Right atrium auricular region (tissue), 2 donors: ENCODE results near the gene ADAMTS2. TPM values are rescaled to one million over a fixed set of nuclear protein-coding genes. Genes with fewer than 3 reads are reported as not detected.
A peak's percentile ranks its signal among the peaks of the same experiment; 100 is the strongest.

Source experiments
- DNase-seq: peaks from one replicate; pipeline ENCODE4 v3.0.0-alpha.2; 2019; ENCODE audit warnings: low spot score
- H3K27ac ChIP-seq, 2 donors: fragments of 200-600 bp; sonication (generic); 1 replicate in 1 of 2; 2 replicates in 1 of 2; pipeline ENCODE4 v1.5.1; 2016 to 2019
- H3K27me3 ChIP-seq, 2 donors: fragments of 200-600 bp; sonication (generic); one replicate each; pipeline versions ENCODE4 v1.5.1 to v1.6.0; 2017 to 2019
- H3K36me3 ChIP-seq: fragments of 200-600 bp; sonication (generic); one replicate; pipeline ENCODE4 v1.5.1; 2016
- H3K4me1 ChIP-seq, 2 donors: fragments of 200-600 bp; sonication (generic); one replicate each; pipeline versions ENCODE4 v1.5.1 to v1.6.0; 2017 to 2019
- H3K4me3 ChIP-seq, 2 donors: fragments of 200-600 bp; sonication (generic); 1 replicate in 1 of 2; 2 replicates in 1 of 2; pipeline ENCODE4 v1.5.1; 2017 to 2019; ENCODE audit warnings: mild to moderate bottlenecking in 1 of 2, moderate library complexity in 1 of 2
- H3K9me3 ChIP-seq, 2 donors: fragments of 200-600 bp; sonication (generic); one replicate each; pipeline ENCODE4 v1.5.1; 2019
- total RNA-seq, 2 donors: library from RNA; depleted of rRNA; stranded (reverse); fragments of >200 nt; gene quantifications; one replicate each; pipeline ENCODE4 v1.1.0, GENCODE V29; 2016
- TF ChIP-seq, protein P1 (sequence below), 2 donors: fragments of 200-600 bp; sonication (generic); IDR thresholded peaks; one replicate each; pipeline ENCODE4 v1.5.1; 2019; ENCODE audit warnings: antibody characterized with exemption in 2 of 2

The ADAMTS2 gene
- total RNA-seq, 2 donors from 2014 or later: 13.6 to 13.7 TPM

DNA sequence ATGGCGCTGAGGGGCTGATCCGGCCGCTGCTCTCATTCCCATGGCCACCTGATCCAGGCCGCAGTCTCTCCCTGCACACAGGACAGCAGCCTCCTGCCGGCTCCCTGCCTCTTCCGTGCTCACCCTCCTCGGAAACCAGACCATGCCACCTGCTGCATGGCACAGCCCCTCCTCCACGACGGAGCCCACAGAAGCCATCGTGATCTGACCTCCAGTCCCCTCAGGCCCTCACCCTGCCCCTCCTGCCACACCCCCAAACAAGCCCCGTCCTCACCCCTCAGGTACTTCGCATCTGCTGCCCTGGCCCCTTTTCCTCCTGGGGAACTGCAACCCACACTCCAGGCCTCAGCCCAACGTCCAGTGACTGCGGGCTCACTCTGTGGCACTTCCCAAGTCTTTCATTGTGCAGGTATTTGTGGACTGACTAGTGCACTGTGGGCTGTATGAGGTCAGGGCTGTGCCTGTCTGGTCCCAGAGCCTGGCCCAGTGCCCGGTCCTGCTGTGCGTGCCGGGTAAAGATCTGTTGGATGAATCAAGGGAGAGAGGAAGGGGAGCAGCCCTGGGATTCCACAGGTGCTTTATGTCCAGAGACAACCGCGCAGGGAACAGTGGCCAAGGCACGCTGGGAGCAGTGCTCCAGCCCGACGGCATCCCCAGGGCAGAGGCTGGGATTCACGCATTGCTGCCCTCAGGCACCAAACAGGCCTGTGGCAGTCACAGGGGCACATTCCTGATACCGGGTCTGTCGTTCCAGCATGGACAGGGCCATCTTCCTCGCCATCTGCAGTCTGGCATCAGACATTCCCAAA is 86.1 kb downstream of the ADAMTS2 start:
- Histone ChIP-seq H3K4me1 (no peaks in the 10 kb centered on the region), H3K27ac (no peak overlapping the region), H3K36me3 (no peaks in the 10 kb centered on the region), H3K9me3 (no peaks in the 10 kb centered on the region), H3K27me3 (no peaks in the 10 kb centered on the region), H3K4me3 (no peak overlapping the region)
- TF ChIP-seq, protein P1, sequence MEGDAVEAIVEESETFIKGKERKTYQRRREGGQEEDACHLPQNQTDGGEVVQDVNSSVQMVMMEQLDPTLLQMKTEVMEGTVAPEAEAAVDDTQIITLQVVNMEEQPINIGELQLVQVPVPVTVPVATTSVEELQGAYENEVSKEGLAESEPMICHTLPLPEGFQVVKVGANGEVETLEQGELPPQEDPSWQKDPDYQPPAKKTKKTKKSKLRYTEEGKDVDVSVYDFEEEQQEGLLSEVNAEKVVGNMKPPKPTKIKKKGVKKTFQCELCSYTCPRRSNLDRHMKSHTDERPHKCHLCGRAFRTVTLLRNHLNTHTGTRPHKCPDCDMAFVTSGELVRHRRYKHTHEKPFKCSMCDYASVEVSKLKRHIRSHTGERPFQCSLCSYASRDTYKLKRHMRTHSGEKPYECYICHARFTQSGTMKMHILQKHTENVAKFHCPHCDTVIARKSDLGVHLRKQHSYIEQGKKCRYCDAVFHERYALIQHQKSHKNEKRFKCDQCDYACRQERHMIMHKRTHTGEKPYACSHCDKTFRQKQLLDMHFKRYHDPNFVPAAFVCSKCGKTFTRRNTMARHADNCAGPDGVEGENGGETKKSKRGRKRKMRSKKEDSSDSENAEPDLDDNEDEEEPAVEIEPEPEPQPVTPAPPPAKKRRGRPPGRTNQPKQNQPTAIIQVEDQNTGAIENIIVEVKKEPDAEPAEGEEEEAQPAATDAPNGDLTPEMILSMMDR (IDR thresholded peaks at IDR 0.05): no peak
- DNase-seq: peak; percentile 68

DNA sequence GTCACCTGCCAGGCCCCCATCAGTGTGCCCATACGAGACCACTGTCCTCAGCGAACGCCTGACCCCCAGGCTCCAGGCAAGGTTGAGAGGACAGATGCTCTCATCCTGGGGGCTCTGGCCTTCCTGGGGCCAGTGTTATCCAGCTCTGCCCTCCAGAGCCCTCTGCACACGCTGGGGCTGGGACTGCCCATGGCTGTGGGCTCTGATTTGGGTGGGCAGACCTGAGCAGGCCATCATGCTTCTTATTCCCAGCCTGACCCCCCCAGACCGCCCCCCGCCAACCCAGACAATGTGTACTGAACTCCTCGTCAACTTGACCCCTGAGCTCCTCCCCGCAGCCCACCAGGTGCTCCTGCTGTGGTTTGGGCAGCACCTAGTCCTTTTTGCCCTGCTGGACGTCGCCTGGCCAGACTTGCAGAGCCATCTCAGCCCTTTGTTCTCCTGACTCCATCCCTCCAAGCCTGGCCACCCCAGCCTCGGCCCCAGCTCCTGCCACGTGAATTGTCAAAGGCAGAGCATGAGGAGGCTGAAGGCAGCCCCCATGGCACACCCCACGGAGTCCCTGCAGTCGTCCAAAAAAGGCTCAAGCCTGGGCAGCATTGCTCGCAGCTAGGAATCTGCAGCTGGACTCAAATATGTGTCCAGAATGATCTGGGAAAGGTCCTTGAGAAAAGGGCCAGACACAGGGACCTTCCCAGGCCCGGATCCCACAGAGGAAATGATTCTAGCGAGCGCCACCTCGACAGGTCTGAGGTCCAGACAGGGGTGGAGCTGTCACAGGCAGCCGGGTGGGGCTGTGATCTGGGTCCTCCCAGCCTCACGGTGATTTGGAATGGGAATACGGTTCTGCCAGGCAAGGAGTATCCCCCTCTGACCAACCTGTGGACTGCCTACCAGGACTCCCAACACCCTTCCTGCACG is 87.0 kb downstream of the ADAMTS2 start:
- Histone ChIP-seq H3K36me3 (no peaks in the 10 kb centered on the region), H3K4me1 (no peaks in the 10 kb centered on the region), H3K27me3 (no peaks in the 10 kb centered on the region), H3K27ac (peak overlapping the region; percentile 21 to 42), H3K4me3 (no peak overlapping the region), H3K9me3 (no peaks in the 10 kb centered on the region)
- no peak for DNase-seq
- TF ChIP-seq, protein P1 (IDR thresholded peaks at IDR 0.05): no peak

DNA sequence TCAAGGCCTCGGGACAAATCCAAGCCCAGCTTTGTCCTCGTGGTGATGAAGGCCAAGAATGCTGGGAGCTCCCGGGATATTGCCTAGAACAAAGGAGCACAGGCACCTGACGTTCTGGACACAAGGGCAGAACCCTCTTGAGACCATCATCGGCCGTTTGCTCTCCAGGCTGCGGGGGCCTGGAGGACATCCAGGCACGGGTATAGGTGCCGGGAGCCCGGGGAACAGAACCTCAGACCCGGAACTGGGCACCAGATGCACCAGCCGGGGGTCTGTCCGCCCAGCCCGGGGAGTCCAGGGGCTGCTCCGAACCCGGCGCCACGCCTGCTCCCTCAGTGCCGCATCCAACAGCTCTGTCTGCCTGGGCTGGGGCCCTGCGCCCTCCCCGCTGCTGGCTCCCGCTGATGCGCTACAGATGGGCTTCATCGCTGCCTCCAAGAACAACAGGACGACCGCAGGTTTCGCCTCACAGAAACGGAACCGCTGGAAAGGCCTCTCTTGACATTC is 88.0 kb downstream of the ADAMTS2 start:
- TF ChIP-seq, protein P1 (IDR thresholded peaks at IDR 0.05): no peak
- Histone ChIP-seq H3K36me3 (no peaks in the 10 kb centered on the region), H3K27ac (peak overlapping the region; percentile 21 to 42), H3K9me3 (no peaks in the 10 kb centered on the region), H3K4me3 (no peak overlapping the region), H3K4me1 (no peaks in the 10 kb centered on the region), H3K27me3 (no peaks in the 10 kb centered on the region)
- peak; percentile 59 for DNase-seq

DNA sequence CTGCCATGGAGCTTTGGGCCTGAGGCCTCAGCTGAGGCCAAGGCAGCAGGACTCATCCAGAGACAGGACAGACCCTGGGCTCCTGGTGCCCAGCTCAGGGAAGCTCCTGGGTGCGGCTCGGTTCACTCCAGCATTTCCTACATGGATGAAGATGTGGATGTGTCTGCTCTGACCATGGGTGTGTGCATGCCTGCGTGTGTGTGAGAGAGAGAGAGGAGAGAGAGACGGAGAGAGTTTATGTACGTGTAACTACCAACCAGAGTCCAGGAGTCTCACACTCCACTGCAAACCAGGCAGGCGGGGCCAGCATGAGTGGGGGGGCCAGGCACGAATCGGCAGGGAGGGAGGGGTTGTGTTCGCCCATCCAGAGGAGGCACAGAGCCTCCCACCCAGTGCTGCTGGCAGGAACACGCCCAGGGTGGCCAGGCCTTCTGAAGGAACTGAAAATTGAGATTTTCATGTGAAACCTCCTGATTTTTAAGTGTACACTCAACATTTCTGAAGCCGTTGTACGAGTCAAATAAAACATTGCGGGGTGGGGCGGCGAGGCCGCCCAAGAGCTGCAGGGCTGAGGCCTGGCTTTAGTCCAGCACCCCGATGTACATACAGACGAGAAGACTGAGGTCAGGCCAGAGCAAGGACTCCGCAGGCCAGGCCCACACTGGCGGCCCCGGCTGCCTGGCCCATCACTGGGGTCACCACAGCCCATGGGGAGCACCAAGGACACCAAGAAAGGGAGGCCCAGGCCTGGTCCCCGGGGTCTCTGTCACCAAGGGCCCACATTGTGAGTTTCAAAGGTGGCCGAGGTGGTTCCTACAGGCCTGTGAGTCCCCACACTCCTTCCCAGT is 88.7 kb downstream of the ADAMTS2 start:
- Histone ChIP-seq H3K27ac (no peak overlapping the region), H3K36me3 (no peaks in the 10 kb centered on the region), H3K27me3 (no peaks in the 10 kb centered on the region), H3K4me1 (no peaks in the 10 kb centered on the region), H3K9me3 (no peaks in the 10 kb centered on the region), H3K4me3 (no peak overlapping the region)
- TF ChIP-seq, protein P1 (IDR thresholded peaks at IDR 0.05): no peak
- DNase-seq: peak; percentile 57
